IPS-20b (cell line): ENCODE results near the gene INO80C.

Experiments used
- H3K27ac ChIP-seq: one replicate; pipeline ENCODE4 v1.5.1; 2013; ENCODE audit warnings: low read length
- H3K27me3 ChIP-seq: 2 replicates; pipeline ENCODE4 v1.6.1; 2013; ENCODE audit warnings: mild to moderate bottlenecking, low read length, inconsistent platforms; ENCODE audit not compliant: insufficient read depth
- H3K36me3 ChIP-seq: 2 replicates; pipeline ENCODE4 v1.6.1; 2013; ENCODE audit warnings: low read depth, mild to moderate bottlenecking, inconsistent platforms, low read length, moderate library complexity; ENCODE audit not compliant: insufficient read depth
- H3K4me1 ChIP-seq: 2 replicates; pipeline ENCODE4 v1.6.1; 2013; ENCODE audit warnings: mild to moderate bottlenecking, control low read depth, inconsistent platforms, low read length, moderate library complexity; ENCODE audit not compliant: insufficient read depth
- H3K4me3 ChIP-seq: 2 replicates; pipeline ENCODE4 v1.5.1; 2013; ENCODE audit warnings: mild to moderate bottlenecking, low read length, inconsistent platforms
- H3K9ac ChIP-seq: 2 replicates; pipeline ENCODE4 v1.6.1; 2013; ENCODE audit warnings: low read depth, mild to moderate bottlenecking, inconsistent platforms, low read length, moderate library complexity
- H3K9me3 ChIP-seq: 2 replicates; pipeline ENCODE4 v1.6.1; 2013; ENCODE audit warnings: mild to moderate bottlenecking, low read depth, low read length, inconsistent platforms; ENCODE audit not compliant: insufficient read depth

The INO80C gene

DNA sequence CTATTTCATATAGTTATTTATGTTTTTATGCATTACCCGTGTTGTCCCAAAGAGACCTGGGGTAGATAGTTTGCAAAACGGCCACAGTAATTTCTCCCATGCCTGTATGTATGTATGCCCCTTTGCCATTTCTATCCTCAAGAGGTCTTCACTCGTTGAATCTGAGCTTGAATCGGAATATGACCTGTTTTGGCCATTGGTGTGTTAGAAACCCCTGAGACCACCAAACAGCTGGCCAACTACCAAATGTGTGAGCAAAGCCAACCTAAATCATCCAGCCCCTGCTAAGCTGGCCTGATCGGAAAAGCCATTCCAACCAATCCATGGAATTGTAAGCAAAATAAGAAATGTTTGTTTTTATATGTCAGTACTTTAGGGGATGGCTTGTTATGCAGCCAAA is 23.4 kb upstream of the INO80C start:
- H3K9me3 ChIP-seq = no peaks in the 10 kb centered on the region
- H3K27me3 ChIP-seq = no peaks in the 10 kb centered on the region
- H3K4me3 ChIP-seq = no peak overlapping the region
- H3K9ac ChIP-seq = no peak overlapping the region
- no peak overlapping the region for H3K27ac ChIP-seq
- H3K4me1 ChIP-seq = no peaks in the 10 kb centered on the region
- H3K36me3 ChIP-seq = no peaks in the 10 kb centered on the region

- Histone ChIP-seq H3K27ac (no peak overlapping the region), H3K27me3 (no peaks in the 10 kb centered on the region), H3K9me3 (no peaks in the 10 kb centered on the region), H3K9ac (no peak overlapping the region), H3K36me3 (no peaks in the 10 kb centered on the region), H3K4me1 (no peaks in the 10 kb centered on the region), H3K4me3 (no peak overlapping the region)
Observed at GRCh38 chr18:35519148-35519899, 21.6 kb upstream of the INO80C start.

GRCh38 chr18:35517715-35518114 is 20.0 kb upstream of the INO80C start:
- no peak overlapping the region for H3K9ac ChIP-seq
- H3K4me3 ChIP-seq = no peak overlapping the region
- no peaks in the 10 kb centered on the region for H3K27me3 ChIP-seq
- H3K4me1 ChIP-seq = no peaks in the 10 kb centered on the region; the same call in 1 of the 2 replicates
- no peaks in the 10 kb centered on the region for H3K9me3 ChIP-seq
- no peaks in the 10 kb centered on the region for H3K36me3 ChIP-seq
- no peak overlapping the region for H3K27ac ChIP-seq

DNA sequence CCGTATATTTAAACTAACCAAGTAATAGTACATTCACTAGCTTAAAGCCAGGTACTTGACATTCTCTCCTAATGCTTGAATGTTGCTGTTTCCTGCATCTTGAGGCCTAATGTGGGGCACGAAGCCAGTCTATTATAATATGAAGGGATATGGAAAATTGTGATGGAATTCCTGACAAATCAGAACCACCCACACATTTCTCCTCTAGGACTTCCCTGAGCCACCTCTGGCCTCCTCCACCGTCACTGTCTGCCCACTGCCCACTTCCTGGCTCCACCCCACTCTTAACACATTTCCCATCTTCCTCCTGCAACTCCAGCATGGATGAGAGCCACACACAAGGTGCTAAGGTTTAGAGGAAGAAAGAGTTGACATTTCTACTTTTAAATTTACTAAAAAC is 19.0 kb upstream of the INO80C start:
- no peak overlapping the region for H3K27ac ChIP-seq
- no peaks in the 10 kb centered on the region for H3K27me3 ChIP-seq
- H3K9me3 ChIP-seq = no peaks in the 10 kb centered on the region
- no peaks in the 10 kb centered on the region for H3K36me3 ChIP-seq
- H3K9ac ChIP-seq = no peak overlapping the region
- H3K4me3 ChIP-seq = no peak overlapping the region
- H3K4me1 ChIP-seq = no peaks in the 10 kb centered on the region; the same call in 1 of the 2 replicates

DNA sequence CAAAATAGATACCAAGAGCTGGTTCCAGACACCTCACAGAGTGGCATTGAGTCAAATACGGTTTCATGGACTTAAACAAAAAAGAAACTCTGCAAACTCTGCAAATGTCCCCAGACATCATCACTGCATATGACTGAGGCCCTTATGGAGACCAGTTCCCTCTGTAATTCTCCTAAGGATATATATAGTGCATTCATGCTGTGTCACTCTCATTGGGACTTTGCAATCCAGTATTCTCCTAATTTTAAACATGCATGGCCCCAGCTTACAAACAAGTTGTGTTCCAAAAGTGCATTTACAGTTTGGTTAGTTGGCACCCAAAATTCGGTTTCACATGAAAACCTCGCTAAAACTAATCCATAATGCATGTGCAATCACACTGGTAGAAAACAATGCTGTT is 18.6 kb upstream of the INO80C start:
- Histone ChIP-seq H3K36me3 (no peaks in the 10 kb centered on the region), H3K4me3 (no peak overlapping the region), H3K27ac (no peak overlapping the region), H3K9me3 (no peaks in the 10 kb centered on the region), H3K27me3 (no peaks in the 10 kb centered on the region), H3K9ac (no peak overlapping the region), H3K4me1 (no peaks in the 10 kb centered on the region; the same call in 1 of the 2 replicates)

DNA sequence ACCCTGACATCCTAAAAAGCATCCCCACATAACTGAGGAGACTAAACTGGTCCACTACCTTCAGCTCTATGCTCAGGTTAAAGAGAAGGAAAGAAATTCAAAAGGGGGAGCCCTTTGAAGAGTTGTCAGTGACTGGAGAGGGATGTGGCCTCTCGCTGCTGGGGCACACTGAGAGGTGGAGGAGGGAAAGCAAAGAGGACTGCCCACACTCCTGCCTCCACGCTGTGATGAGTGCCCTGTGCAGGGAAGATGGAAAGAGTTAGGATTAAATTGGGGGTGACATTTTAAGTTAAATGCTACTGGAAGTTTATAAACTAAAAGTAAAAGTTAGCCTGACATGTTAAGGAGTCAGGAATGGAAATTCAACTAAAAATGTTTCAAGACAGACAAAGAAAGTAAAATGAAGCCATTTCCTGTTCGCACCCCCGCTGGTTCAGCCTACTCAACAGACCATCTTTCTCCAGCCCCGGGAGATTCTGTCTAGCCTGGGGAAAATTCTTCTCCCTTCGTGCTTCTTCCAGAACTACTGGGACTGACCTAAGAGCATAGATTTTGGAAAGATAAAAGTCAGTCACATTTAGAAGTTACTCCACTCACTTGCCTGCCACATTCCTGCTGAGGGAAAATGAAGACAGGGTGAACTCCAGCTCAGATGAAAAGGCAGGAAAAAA is 17.8 kb upstream of the INO80C start:
- Histone ChIP-seq H3K36me3 (no peaks in the 10 kb centered on the region), H3K4me1 (no peaks in the 10 kb centered on the region; the same call in 1 of the 2 replicates), H3K9me3 (no peaks in the 10 kb centered on the region), H3K9ac (no peak overlapping the region), H3K4me3 (no peak overlapping the region), H3K27ac (no peak overlapping the region), H3K27me3 (no peaks in the 10 kb centered on the region)

DNA sequence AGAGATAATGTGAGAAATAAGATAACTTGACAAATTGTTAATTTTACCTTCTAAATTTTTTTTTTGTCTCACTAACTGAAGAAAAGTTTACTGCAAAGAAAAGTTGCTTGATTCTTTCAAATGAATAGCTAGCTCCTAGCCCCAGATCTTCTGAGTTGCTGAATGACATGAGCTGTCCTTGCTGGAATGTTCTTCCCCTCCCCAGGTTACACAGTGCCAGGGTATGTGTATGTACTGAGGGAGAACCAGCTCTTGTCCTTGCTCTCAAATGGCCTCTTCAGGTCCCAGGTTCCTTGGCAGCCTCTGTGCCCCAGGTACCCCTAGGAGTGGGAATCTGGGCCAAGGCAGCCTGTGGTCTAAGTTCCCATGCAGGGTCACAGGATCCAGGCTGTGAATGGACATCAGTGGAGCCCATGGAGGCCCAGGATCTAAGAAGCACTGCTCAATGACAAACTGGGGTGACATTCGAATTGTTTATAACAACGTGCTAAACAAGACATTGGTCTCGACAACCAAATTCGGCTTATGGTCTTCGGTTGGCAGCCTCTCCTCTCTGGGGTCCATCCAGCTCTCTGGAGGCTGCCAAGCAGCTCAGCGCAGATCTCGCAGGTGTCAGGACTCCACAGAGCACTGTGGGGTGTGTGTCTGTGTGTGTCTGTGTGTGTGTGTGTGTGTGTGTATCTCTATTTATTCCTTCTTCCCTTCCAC is 17.1 kb upstream of the INO80C start:
- no peak overlapping the region for H3K27ac ChIP-seq
- no peaks in the 10 kb centered on the region for H3K27me3 ChIP-seq
- H3K9ac ChIP-seq = no peak overlapping the region
- H3K9me3 ChIP-seq = no peaks in the 10 kb centered on the region
- no peaks in the 10 kb centered on the region; the same call in 1 of the 2 replicates for H3K4me1 ChIP-seq
- H3K36me3 ChIP-seq = no peaks in the 10 kb centered on the region
- H3K4me3 ChIP-seq = no peak overlapping the region

DNA sequence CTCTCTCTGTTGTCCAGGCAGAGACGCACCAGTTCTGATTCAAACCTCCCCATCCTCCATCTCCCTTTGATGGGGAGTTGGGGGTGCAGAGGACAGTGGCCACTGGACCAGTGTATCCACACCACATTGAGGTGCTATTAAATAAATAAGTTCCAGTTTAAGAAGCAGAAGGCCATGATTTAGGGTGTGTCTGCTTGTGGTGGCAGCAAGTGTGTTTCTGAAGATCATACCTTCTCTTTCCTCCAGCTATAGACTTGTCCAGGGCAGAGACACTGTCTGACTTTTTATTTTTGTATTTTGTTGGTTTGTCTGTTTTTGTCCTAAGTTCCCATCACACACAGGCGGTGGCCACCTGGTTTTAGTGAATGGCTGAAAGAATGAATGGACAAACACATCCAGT is 16.5 kb upstream of the INO80C start:
- Histone ChIP-seq H3K4me3 (no peak overlapping the region), H3K36me3 (no peaks in the 10 kb centered on the region), H3K4me1 (no peaks in the 10 kb centered on the region; the same call in 1 of the 2 replicates), H3K27me3 (no peaks in the 10 kb centered on the region), H3K27ac (no peak overlapping the region), H3K9me3 (no peaks in the 10 kb centered on the region), H3K9ac (no peak overlapping the region)

DNA sequence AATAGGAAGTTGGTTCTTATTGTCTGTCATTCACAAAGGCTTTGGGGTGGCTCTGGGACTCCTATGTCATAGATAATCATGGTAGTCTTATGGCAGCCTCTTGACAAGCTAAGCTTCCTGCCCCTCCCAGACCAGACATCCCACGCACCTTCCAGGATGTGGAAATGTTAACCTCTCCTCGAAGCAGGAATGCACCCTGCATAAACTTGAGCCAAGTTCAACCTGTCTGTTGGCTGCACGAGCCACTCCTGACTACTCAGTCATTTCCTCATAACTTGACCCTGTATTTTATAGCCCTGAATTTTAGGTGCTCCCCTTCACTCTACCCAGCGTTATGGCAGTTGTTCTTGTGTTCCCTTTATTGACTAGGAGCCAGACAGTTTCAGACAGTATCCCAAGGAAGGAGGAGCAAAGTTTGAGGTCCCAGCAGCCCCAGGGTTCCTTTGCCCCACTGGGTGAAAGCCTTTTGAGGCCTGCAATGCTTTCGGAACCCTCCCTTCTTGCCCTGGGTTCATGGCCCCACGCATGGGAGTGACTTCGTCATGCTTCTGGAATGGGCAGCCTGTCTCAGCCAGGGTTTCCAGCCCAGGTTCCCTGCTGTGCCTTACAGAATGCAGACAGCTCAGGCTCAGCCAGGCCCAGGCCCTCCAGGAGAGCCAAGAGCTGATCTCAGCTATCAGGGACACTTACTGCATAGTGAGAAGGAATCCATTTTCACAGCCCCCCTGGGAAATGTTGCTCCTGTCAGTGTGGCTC is 15.6 kb upstream of the INO80C start:
- Histone ChIP-seq H3K4me3 (no peak overlapping the region), H3K27ac (no peak overlapping the region), H3K4me1 (peaks cover 4% of the 10 kb centered on the region), H3K36me3 (no peaks in the 10 kb centered on the region), H3K9ac (no peak overlapping the region), H3K9me3 (no peaks in the 10 kb centered on the region), H3K27me3 (no peaks in the 10 kb centered on the region)

- Histone ChIP-seq H3K4me1 (peaks cover 5% of the 10 kb centered on the region), H3K27me3 (no peaks in the 10 kb centered on the region), H3K9me3 (no peaks in the 10 kb centered on the region), H3K36me3 (no peaks in the 10 kb centered on the region), H3K9ac (no peak overlapping the region), H3K4me3 (no peak overlapping the region), H3K27ac (no peak overlapping the region)
Observed at GRCh38 chr18:35512761-35513160, 15.0 kb upstream of the INO80C start.

- Histone ChIP-seq H3K27ac (no peak overlapping the region), H3K9ac (no peak overlapping the region), H3K36me3 (no peaks in the 10 kb centered on the region), H3K9me3 (no peaks in the 10 kb centered on the region), H3K4me1 (peaks cover 5% of the 10 kb centered on the region), H3K4me3 (no peak overlapping the region), H3K27me3 (no peaks in the 10 kb centered on the region)
Observed at GRCh38 chr18:35511833-35512232, 14.1 kb upstream of the INO80C start.
